ENCODE data around the gene CAPN10. TPM values are rescaled to one million over a fixed set of nuclear protein-coding genes. Genes with fewer than 3 reads are reported as not detected.

CAPN10 gene
- total and polyA plus RNA-seq, 2 donors (not counting 3 experiments of a cell fraction or from before 2014, with no cell fraction given) = 25.2 to 39.9 TPM

GRCh38 chr2:240630771-240631547, 44.4 kb downstream of the CAPN10 start:
- dilution Hi-C loops (cut with MboI; ENCODE audit: extremely low pct_ligation_motif_present, low sequenced_read_pairs) (no loop called here), intact Hi-C loops (cut with micrococcal nuclease) (no loop called here)
- H4K20me1 ChIP-seq (replicated peaks; ENCODE audit: control insufficient read depth, extremely low read depth, insufficient read depth, low read length) = no peaks in the 10 kb centered on the region
- no peaks in the 10 kb centered on the region for H3K9me1 ChIP-seq (replicated peaks; ENCODE audit: control insufficient read depth, extremely low read depth, insufficient read depth, low read length)
- ChIA-PET POLR2A (no interaction called here), CTCF (no interaction called here)
- no peak overlapping the region for H2AFZ ChIP-seq (ENCODE audit: low read depth, low read length)
- BruUV-seq (replicated peaks) = no TSS peak
- DNase-seq (ENCODE audit: low read depth, low spot score) = no peak
- no peaks in the 10 kb centered on the region for H3K36me3 ChIP-seq (ENCODE audit: control insufficient read depth in 2 of 2, extremely low read depth in 1 of 2, insufficient read depth in 2 of 2, low read length in 2 of 2)
- no peaks in the 10 kb centered on the region for H3K27me3 ChIP-seq (ENCODE audit: control insufficient read depth in 2 of 2, insufficient read depth in 2 of 2, low read length in 2 of 2)
- no peak for TF ChIP-seq EZH2 (IDR thresholded peaks at IDR 0.05; ENCODE audit: borderline replicate concordance, low read depth, low read length, severe bottlenecking)
- TF ChIP-seq JUN (IDR thresholded peaks at IDR 0.05; ENCODE audit: borderline replicate concordance, insufficient read depth, insufficient read length, low read depth) = no peak
- TF ChIP-seq POLR2AphosphoS5 (IDR thresholded peaks at IDR 0.05; ENCODE audit: insufficient read depth, low read depth, low read length) = no peak
- no peak for TF ChIP-seq GATA2 (IDR thresholded peaks at IDR 0.05; ENCODE audit: insufficient read depth, insufficient read length, low read depth, low read length)
- no peak for TF ChIP-seq MYC (IDR thresholded peaks at IDR 0.05; ENCODE audit: low read depth, low read length)
- TF ChIP-seq CTCF (IDR thresholded peaks at IDR 0.05; ENCODE audit: extremely low read depth in 1 of 2, insufficient read depth in 1 of 2, low read depth in 1 of 2, low read length in 2 of 2) = no peak
- TF ChIP-seq POLR2A (IDR thresholded peaks at IDR 0.05; ENCODE audit: low read depth, low read length) = no peak
- no peak for TF ChIP-seq MAX (IDR thresholded peaks at IDR 0.05; ENCODE audit: insufficient read depth, insufficient read length)
- no peak for TF ChIP-seq FOS (IDR thresholded peaks at IDR 0.05; ENCODE audit: borderline replicate concordance, insufficient read depth, low read length)
- no peak overlapping the region for H3K4me2 ChIP-seq (ENCODE audit: insufficient read depth, low read length)
- no peak overlapping the region for H3K9ac ChIP-seq (replicated peaks; ENCODE audit: extremely low read depth, insufficient read depth, low read length)
- H3K9me3 ChIP-seq (replicated peaks; ENCODE audit: control insufficient read depth, insufficient read depth, low read length) = no peaks in the 10 kb centered on the region
- H3K27ac ChIP-seq (ENCODE audit: insufficient read depth, low read depth, low read length) = no peak overlapping the region
- H3K4me1 ChIP-seq (ENCODE audit: control insufficient read depth, extremely low read depth, insufficient read depth, low read length) = no peaks in the 10 kb centered on the region
- no peak for FAIRE-seq
- H3K79me2 ChIP-seq (ENCODE audit: control insufficient read depth, insufficient read depth, low read length) = no peaks in the 10 kb centered on the region
- no peak overlapping the region for H3K4me3 ChIP-seq (replicated peaks in 1 of 3; ENCODE audit: insufficient read depth in 1 of 3, low read depth in 1 of 3, low read length in 3 of 3)

Data from endothelial cell of umbilical vein (primary cell).